Duodenal mucosa (tissue), 2 donors: Measurements from ENCODE around the gene ANG.

Experiments used
- H3K27ac ChIP-seq: one replicate; pipeline ENCODE4 v1.7.0; 2013; ENCODE audit warnings: low read depth, low read length
- H3K27me3 ChIP-seq, 2 donors: one replicate each; pipeline ENCODE4 v1.7.0; 2013; ENCODE audit warnings: low read length in 2 of 2, control low read depth in 1 of 2; ENCODE audit not compliant: insufficient read depth in 2 of 2, control insufficient read depth in 1 of 2
- H3K36me3 ChIP-seq, 2 donors: one replicate each; pipeline ENCODE4 v1.7.0; 2013; ENCODE audit warnings: low read length in 2 of 2, control low read depth in 1 of 2; ENCODE audit not compliant: insufficient read depth in 2 of 2, control insufficient read depth in 1 of 2
- H3K4me1 ChIP-seq, 2 donors: one replicate each; pipeline ENCODE4 v1.7.0; 2013; ENCODE audit warnings: low read length in 2 of 2, control low read depth in 1 of 2; ENCODE audit not compliant: insufficient read depth in 2 of 2, control insufficient read depth in 1 of 2
- H3K4me3 ChIP-seq, 2 donors: one replicate each; pipeline ENCODE4 v1.7.0; 2013; ENCODE audit warnings: low read length in 2 of 2, low read depth in 1 of 2
- H3K9ac ChIP-seq, 2 donors: one replicate each; pipeline ENCODE4 v1.7.0; 2013; ENCODE audit warnings: low read length in 2 of 2, low read depth in 1 of 2
- H3K9me3 ChIP-seq, 2 donors: one replicate each; pipeline ENCODE4 v1.7.0; 2013; ENCODE audit warnings: low read length in 2 of 2, control low read depth in 1 of 2; ENCODE audit not compliant: control insufficient read depth in 1 of 2

The ANG gene

DNA sequence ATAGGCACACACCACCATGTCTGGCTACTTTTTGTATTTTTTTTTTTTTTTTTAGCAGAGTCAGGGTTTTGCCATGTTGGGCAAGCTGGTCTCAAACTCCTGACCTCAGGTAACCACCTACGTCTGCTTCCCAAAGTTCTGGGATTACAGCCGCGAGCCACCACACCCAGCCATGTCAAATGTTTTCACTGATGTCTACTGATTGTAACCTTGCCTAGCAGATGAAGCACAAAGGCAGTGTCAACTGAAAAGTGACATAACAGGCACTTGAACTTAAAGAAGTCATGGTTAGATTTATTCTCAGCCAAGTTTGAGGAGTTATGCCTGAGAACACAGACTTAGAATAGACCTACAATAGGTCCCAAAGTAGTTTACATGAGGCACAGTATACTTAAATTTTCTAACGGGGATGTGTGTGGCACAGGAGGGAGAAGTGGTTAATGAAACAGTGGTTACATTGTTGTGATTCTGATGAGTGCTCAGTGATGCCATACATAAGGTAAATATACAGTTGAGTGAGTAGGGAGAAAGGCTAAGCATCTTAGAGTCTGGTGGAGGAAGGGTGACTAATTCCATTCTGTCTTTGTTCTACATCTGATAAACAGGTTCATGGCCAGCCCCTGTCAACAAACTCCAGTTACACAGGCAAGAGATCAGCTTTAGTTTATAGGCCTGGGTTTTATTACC, 16.8 kb upstream of the ANG start:
- no peaks in the 10 kb centered on the region for H3K27me3 ChIP-seq
- no peak overlapping the region for H3K4me3 ChIP-seq
- H3K4me1 ChIP-seq, result no peaks in the 10 kb centered on the region
- no peaks in the 10 kb centered on the region for H3K9me3 ChIP-seq
- no peak overlapping the region for H3K27ac ChIP-seq
- no peaks in the 10 kb centered on the region for H3K36me3 ChIP-seq
- H3K9ac ChIP-seq, result no peak overlapping the region

DNA sequence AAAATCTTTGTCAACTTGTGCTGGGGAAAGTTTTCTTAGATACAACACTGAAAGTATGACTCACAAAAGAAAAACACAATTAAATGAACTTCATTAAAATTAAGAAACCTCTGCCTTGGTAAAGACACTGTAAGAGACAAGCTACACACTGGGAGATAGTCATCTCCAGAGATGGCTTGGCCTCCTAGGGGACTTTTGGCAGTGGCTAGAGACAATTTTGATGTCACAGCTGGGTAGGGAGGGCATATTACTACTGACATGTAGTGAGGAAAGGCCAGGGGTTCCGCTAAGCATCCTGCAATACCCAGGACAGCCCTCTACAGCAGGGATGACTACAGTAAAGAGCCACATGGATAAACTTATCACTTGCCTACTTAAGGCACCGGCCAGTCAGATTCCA, 12.9 kb upstream of the ANG start:
- H3K27me3 ChIP-seq, result no peaks in the 10 kb centered on the region
- no peak overlapping the region for H3K4me3 ChIP-seq
- no peaks in the 10 kb centered on the region for H3K36me3 ChIP-seq
- no peak overlapping the region for H3K27ac ChIP-seq
- no peak overlapping the region for H3K9ac ChIP-seq
- peaks cover 8 to 10% of the 10 kb centered on the region in 2 donors for H3K4me1 ChIP-seq
- no peaks in the 10 kb centered on the region for H3K9me3 ChIP-seq

DNA sequence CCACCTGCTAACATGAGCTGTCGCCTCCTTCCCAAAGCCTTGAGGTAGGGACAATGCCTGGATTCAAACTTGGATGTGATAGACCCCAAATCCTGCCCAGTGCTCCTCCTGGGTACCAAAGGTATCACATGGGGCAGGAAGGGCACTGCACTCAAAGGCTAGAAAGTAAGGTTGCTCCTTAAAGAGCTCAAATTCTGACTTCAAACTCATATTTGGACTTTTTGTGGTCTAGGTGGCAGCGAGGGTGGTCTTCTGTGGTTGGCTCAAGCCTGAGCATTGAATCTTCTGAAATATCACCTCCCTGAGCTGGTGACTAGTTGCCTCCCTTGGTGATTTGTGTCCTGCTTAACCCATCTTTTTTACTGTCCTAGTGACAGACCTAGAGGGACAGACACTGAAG, 12.5 kb upstream of the ANG start:
- Histone ChIP-seq H3K27ac (no peak overlapping the region), H3K27me3 (no peaks in the 10 kb centered on the region), H3K9ac (no peak overlapping the region), H3K9me3 (no peaks in the 10 kb centered on the region), H3K4me1 (peaks cover 12 to 14% of the 10 kb centered on the region in 2 donors), H3K4me3 (no peak overlapping the region), H3K36me3 (no peaks in the 10 kb centered on the region)

DNA sequence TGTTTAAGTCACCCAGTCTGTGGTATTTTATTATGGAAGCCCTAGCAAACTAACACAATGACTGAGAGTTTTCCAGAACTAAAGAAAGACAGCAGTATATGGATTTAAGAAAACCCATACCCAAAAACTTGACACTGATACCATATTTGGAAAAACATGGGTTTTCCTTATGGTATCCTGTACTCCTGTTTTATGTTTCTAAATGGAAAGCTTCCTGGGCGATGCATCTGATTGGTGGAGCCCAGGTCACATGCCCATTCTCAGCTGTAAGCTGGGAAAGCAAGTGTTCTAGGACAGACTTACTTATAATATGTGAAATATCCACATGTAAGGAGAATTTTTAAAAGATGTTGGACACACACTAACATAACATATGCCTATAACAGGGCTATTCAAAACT, 8.7 kb upstream of the ANG start:
- Histone ChIP-seq H3K27ac (no peak overlapping the region), H3K9ac (no peak overlapping the region), H3K4me3 (peak overlapping the region; percentile 90 to 92), H3K9me3 (no peaks in the 10 kb centered on the region), H3K36me3 (no peaks in the 10 kb centered on the region), H3K4me1 (peaks cover 23 to 27% of the 10 kb centered on the region in 2 donors), H3K27me3 (no peaks in the 10 kb centered on the region)

DNA sequence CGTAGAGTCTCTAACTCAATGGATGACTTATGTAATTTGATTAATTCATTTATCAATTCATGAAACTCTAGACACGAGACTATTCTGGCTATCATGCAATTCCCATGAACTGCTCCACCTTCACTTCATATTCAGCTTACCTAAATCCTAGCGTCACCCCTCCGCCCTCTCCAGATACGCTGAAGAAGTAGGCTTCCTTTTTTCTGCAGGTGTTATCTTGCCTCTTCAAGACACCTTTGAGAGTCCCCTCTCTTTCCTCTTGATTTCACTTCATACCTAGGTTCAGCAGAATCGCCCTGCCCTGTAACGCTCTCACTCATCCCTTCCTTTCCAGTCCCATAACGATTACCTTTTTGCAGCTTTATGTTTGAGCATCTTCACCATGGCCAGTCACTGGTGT, 8.2 kb upstream of the ANG start:
- H3K9ac ChIP-seq, result peak overlapping the region; percentile 97 to 99
- peaks cover 26 to 31% of the 10 kb centered on the region in 2 donors for H3K4me1 ChIP-seq
- peak overlapping the region; percentile 90 to 92 for H3K4me3 ChIP-seq
- no peaks in the 10 kb centered on the region for H3K36me3 ChIP-seq
- H3K27ac ChIP-seq, result no peak overlapping the region
- H3K9me3 ChIP-seq, result no peaks in the 10 kb centered on the region
- no peaks in the 10 kb centered on the region for H3K27me3 ChIP-seq

DNA sequence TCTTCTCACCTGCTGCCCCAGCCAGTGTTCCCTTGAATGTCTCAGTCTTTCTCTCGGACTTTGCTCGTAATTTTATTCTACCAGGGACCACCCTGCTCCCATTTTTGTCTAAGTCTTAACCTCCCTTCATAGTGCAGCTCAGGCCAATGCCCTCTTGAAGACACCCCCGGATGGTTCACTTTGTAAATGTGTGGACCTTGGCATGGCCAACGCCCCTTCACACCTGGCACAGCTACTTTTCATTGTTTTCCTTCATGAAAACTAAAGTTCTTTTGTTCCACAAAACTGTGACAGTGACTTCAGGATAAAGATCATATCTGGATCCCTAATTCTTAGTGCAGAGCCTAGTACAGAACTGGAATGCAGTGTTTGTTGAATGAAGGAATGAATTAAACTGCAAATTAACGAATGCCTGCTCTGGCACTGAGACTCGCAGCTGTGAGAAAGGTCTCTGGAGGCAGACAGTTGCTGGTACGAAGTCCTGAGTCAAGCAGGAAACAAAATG, 7.7 kb upstream of the ANG start:
- Histone ChIP-seq H3K4me3 (peak overlapping the region; percentile 90 to 92), H3K27ac (peak overlapping the region; percentile 99), H3K9ac (peak overlapping the region; percentile 97 to 99), H3K27me3 (no peaks in the 10 kb centered on the region), H3K9me3 (no peaks in the 10 kb centered on the region), H3K36me3 (no peaks in the 10 kb centered on the region), H3K4me1 (peaks cover 28 to 36% of the 10 kb centered on the region in 2 donors)

DNA sequence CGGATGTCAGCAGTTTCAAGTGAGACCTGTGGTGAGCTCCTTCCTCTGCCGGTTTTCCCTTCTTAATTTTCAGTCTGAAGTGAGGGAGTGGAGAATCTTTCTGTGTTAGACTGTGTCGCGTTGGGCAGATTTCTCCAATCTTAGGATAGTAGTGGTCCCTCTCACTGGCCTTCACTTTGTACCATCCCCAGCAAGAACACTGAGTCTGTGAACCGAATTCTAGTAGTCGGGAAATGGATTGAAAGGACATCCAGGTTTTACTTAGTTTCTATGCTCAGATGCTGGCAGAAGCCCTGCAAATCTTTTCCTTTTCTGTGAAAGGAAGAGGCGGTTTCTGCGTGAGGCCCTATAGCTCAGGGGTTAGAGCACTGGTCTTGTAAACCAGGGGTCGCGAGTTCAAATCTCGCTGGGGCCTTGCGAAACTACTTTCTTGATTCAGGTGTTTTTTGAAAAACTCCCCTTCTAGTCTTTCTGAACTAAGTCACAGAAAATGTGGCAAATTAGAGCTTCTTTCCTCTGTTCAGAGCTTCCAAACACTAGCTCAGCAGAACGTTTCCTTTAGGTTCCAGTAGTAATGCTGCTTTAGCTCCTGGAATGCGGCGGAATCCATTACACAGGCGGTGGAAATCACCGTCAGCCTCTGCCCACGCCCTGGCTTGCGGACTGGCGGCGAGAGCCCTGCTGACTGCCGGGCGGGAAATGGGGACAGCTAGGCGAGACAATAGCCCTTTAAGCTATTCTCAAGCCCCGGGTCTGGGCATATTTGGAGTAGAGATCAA, 7.0 kb upstream of the ANG start:
- Histone ChIP-seq H3K27me3 (no peaks in the 10 kb centered on the region), H3K4me1 (peaks cover 33 to 42% of the 10 kb centered on the region in 2 donors), H3K9ac (peak overlapping the region; percentile 97 to 99), H3K9me3 (no peaks in the 10 kb centered on the region), H3K36me3 (no peaks in the 10 kb centered on the region), H3K27ac (peak overlapping the region; percentile 99), H3K4me3 (peak overlapping the region; percentile 90 to 92)

DNA sequence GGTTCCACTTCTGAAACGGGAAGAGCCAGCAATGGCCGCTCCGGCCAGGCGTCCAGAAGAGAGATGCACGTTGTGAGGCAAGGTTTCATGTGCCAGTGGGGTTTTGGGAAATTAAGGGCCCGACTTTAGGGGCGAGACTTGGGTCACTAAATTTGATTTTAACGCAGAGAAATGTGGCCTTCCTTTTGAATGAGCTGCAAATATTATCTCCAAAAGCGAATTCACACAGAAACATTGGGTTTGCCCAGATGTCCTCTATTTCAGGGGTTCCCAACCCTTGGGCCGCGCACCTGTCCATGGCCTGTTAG, 6.5 kb upstream of the ANG start:
- Histone ChIP-seq H3K4me3 (peak overlapping the region; percentile 90 to 92), H3K27ac (peak overlapping the region; percentile 99), H3K9me3 (no peaks in the 10 kb centered on the region), H3K36me3 (no peaks in the 10 kb centered on the region), H3K27me3 (no peaks in the 10 kb centered on the region), H3K4me1 (peaks cover 33 to 47% of the 10 kb centered on the region in 2 donors), H3K9ac (peak overlapping the region; percentile 97 to 99)

DNA sequence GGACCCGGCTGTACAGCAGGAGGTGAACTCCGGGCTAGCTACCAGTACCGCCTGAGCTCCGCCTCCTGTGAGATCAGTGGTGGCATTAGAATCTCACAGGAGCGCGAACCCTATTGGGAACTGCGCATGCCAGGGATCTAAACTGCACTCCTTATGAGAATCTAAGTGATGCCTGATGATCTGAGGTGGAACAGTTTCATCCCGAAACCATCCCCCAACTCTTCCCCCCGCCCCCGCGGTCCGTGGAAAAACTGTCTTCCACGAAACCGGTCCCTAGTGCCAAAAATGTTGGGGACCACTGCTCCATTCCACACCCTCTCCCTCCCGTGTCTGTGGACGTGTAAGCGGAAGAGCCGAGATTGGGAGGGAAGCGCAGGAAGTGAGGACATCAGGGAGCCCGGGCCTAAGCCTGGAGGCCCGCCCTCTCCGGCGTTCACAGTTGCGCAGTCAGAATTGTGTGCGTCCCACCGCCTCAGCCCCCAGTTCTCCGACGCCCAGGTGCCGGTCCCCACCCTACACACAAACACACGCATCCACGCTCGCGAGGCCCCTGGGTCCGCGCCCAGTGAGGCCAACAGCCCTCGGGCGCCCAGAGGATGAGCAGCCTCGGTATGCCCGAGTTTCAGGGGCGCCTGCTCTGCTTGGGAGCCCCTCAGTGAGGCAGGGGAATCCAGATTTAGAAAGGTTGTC, 6.0 kb upstream of the ANG start:
- Histone ChIP-seq H3K4me1 (peaks cover 34 to 49% of the 10 kb centered on the region in 2 donors), H3K4me3 (peak overlapping the region; percentile 90 to 92), H3K36me3 (no peaks in the 10 kb centered on the region), H3K9ac (peak overlapping the region; percentile 97 to 99), H3K9me3 (no peaks in the 10 kb centered on the region), H3K27ac (peak overlapping the region; percentile 99), H3K27me3 (no peaks in the 10 kb centered on the region)
